Panc1 (cell line): ENCODE measurements around the gene JOSD1.

Source experiments
- POLR2AphosphoS5 ChIP-seq: IDR thresholded peaks from 2 replicates; pipeline ENCODE4 v1.6.1; 2012; ENCODE audit warnings: mild to moderate bottlenecking, low read depth, low read length, moderate library complexity
- SIN3A ChIP-seq: IDR thresholded peaks from 2 replicates; pipeline ENCODE4 v1.6.1; 2012; ENCODE audit warnings: low read depth, mild to moderate bottlenecking, low read length, moderate library complexity, borderline replicate concordance; ENCODE audit not compliant: insufficient read depth
- TCF7L2 ChIP-seq: IDR thresholded peaks from 2 replicates; pipeline ENCODE4 v1.6.1; 2011; ENCODE audit warnings: mild to moderate bottlenecking, low read depth, low read length, inconsistent platforms
- TF ChIP-seq, protein P1 (sequence below): fragments of 450-650 bp; IDR thresholded peaks from 2 replicates; pipeline ENCODE4 v1.5.1; 2017; ENCODE audit warnings: mild to moderate bottlenecking
- TF ChIP-seq, protein P2 (sequence below), 2 experiments: IDR thresholded peaks; 2 replicates each; pipeline ENCODE4 v1.6.1; 2011 to 2012; ENCODE audit warnings: low read depth in 2 of 2, control low read depth in 1 of 2, low read length in 1 of 2, mild to moderate bottlenecking in 1 of 2, moderate library complexity in 1 of 2; ENCODE audit not compliant: insufficient read depth in 1 of 2

DNA sequence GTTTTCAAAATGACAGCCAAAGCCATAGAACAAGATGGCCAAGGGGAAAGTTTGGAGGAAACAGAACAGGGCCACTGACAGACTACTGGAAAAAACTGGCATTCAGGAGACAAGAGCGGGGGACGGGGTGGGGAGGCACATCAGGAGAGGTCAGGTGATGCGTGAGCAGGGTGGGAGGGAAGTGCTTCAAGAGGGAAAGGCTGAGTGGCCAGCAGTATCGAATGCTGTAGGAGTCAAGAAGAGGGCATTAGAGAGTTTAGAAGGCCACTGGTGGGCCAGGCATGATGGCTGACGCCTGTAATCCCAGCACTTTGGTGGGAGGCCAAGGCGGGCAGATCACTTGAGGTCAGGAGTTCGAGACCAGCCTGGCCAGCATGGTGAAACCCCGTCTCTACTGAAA, 13.2 kb upstream of the JOSD1 start:
- TF ChIP-seq, protein P1, sequence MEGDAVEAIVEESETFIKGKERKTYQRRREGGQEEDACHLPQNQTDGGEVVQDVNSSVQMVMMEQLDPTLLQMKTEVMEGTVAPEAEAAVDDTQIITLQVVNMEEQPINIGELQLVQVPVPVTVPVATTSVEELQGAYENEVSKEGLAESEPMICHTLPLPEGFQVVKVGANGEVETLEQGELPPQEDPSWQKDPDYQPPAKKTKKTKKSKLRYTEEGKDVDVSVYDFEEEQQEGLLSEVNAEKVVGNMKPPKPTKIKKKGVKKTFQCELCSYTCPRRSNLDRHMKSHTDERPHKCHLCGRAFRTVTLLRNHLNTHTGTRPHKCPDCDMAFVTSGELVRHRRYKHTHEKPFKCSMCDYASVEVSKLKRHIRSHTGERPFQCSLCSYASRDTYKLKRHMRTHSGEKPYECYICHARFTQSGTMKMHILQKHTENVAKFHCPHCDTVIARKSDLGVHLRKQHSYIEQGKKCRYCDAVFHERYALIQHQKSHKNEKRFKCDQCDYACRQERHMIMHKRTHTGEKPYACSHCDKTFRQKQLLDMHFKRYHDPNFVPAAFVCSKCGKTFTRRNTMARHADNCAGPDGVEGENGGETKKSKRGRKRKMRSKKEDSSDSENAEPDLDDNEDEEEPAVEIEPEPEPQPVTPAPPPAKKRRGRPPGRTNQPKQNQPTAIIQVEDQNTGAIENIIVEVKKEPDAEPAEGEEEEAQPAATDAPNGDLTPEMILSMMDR = no peak
- TF ChIP-seq, protein P2, sequence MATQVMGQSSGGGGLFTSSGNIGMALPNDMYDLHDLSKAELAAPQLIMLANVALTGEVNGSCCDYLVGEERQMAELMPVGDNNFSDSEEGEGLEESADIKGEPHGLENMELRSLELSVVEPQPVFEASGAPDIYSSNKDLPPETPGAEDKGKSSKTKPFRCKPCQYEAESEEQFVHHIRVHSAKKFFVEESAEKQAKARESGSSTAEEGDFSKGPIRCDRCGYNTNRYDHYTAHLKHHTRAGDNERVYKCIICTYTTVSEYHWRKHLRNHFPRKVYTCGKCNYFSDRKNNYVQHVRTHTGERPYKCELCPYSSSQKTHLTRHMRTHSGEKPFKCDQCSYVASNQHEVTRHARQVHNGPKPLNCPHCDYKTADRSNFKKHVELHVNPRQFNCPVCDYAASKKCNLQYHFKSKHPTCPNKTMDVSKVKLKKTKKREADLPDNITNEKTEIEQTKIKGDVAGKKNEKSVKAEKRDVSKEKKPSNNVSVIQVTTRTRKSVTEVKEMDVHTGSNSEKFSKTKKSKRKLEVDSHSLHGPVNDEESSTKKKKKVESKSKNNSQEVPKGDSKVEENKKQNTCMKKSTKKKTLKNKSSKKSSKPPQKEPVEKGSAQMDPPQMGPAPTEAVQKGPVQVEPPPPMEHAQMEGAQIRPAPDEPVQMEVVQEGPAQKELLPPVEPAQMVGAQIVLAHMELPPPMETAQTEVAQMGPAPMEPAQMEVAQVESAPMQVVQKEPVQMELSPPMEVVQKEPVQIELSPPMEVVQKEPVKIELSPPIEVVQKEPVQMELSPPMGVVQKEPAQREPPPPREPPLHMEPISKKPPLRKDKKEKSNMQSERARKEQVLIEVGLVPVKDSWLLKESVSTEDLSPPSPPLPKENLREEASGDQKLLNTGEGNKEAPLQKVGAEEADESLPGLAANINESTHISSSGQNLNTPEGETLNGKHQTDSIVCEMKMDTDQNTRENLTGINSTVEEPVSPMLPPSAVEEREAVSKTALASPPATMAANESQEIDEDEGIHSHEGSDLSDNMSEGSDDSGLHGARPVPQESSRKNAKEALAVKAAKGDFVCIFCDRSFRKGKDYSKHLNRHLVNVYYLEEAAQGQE (IDR thresholded peaks at IDR 0.05; ENCODE audit: insufficient read depth in 1 of 2, low read depth in 2 of 2, low read length in 1 of 2) = no peak
- TF ChIP-seq POLR2AphosphoS5 = no peak
- no peak for TF ChIP-seq TCF7L2
- no peak for TF ChIP-seq SIN3A
